ENCODE results near the gene SLC43A3.

GRCh38 chr11:57410287-57410686, 16.6 kb downstream of the SLC43A3 start:
- TF ChIP-seq POLR2AphosphoS5 (IDR thresholded peaks at IDR 0.05): no peak
- no peak for TF ChIP-seq EP300 (IDR thresholded peaks at IDR 0.05)
- TF ChIP-seq CTCF (IDR thresholded peaks at IDR 0.05): no peak
- no peak for TF ChIP-seq POLR2A (IDR thresholded peaks at IDR 0.05)

All from stomach (tissue), 4 donors.